ENCODE results near the gene PLA2G1B.
"Not testable (repeated sequence)": the region's sequence is repeated elsewhere in the genome, so short reads cannot be mapped to it uniquely, and the experiment has no call there.

- TF ChIP-seq EZH2phosphoT487 (IDR thresholded peaks at IDR 0.05; ENCODE audit: insufficient read depth, low read depth); EZH2 (IDR thresholded peaks at IDR 0.05; ENCODE audit: insufficient read depth, poor library complexity, severe bottlenecking): not testable (repeated sequence)
Measured at GRCh38 chr12:120336392-120336791, 8.8 kb upstream of the PLA2G1B start.

Data from GM23248 (cell line).